NOMO-1 (cell line): ENCODE measurements around the gene NR6A1.
"Not testable (repeated sequence)": the region's sequence is repeated elsewhere in the genome, so short reads cannot be mapped to it uniquely, and the experiment has no call there.

Source experiments
- DNase-seq, 2 experiments: peaks; one replicate each; lab custom pipeline; 2025; ENCODE audit not compliant: unreplicated experiment in 2 of 2; lab: John Stamatoyannopoulos, UW

Gene NR6A1

GRCh38 chr9:124623966-124624734 lies 147.0 kb downstream of the NR6A1 start:
- DNase-seq = no peak

GRCh38 chr9:124622882-124623281 lies 148.2 kb downstream of the NR6A1 start:
- DNase-seq = no peak

GRCh38 chr9:124621371-124622328 lies 149.5 kb downstream of the NR6A1 start:
- DNase-seq = no peak

GRCh38 chr9:124618476-124618875 lies 152.6 kb downstream of the NR6A1 start:
- no peak for DNase-seq

- DNase-seq = peak; percentile 5 to 68
Observed at GRCh38 chr9:124617477-124618141, 153.5 kb downstream of the NR6A1 start.

GRCh38 chr9:124616961-124617360 lies 154.2 kb downstream of the NR6A1 start:
- no peak for DNase-seq

- not testable (repeated sequence) for DNase-seq
Observed at GRCh38 chr9:124615840-124616239, 155.3 kb downstream of the NR6A1 start.

- no peak for DNase-seq
Observed at GRCh38 chr9:124615100-124615742, 155.9 kb downstream of the NR6A1 start.

GRCh38 chr9:124613849-124614248 lies 157.3 kb downstream of the NR6A1 start:
- DNase-seq = peak; percentile 59 to 68

GRCh38 chr9:124611106-124611505 lies 160.0 kb downstream of the NR6A1 start:
- no peak for DNase-seq

GRCh38 chr9:124606027-124606426 lies 165.1 kb downstream of the NR6A1 start:
- no peak for DNase-seq

GRCh38 chr9:124605258-124605657 lies 165.9 kb downstream of the NR6A1 start:
- DNase-seq = no peak

- DNase-seq = no peak
Observed at GRCh38 chr9:124602632-124603031, 168.5 kb downstream of the NR6A1 start.

- no peak for DNase-seq
Observed at GRCh38 chr9:124602204-124602603, 168.9 kb downstream of the NR6A1 start.

GRCh38 chr9:124600407-124600806 lies 170.7 kb downstream of the NR6A1 start:
- no peak for DNase-seq

GRCh38 chr9:124599121-124599795 lies 171.9 kb downstream of the NR6A1 start:
- DNase-seq = no peak

- DNase-seq = no peak
Observed at GRCh38 chr9:124598048-124598447, 173.1 kb downstream of the NR6A1 start.

- no peak for DNase-seq
Observed at GRCh38 chr9:124596172-124596839, 174.8 kb downstream of the NR6A1 start.

GRCh38 chr9:124595743-124596142 lies 175.4 kb downstream of the NR6A1 start:
- DNase-seq = no peak

- DNase-seq = no peak
Observed at GRCh38 chr9:124594673-124595072, 176.4 kb downstream of the NR6A1 start.
